ENCODE results near the gene ASS1.
"Not testable (repeated sequence)": the region's sequence is repeated elsewhere in the genome, so short reads cannot be mapped to it uniquely, and the experiment has no call there.

ASS1 gene

GRCh38 chr9:130444565-130445221 lies at the start of gene ASS1:
TSS of gene ASS1 (plus strand) at chr9:130444961. CDS start at chr9:130452229, 7,268 bp downstream.
- DNase-seq: no peak

GRCh38 chr9:130395810-130396435 lies 48.8 kb upstream of the ASS1 start:
- no peak for DNase-seq

- no peak for DNase-seq
Measured at GRCh38 chr9:130396581-130396980, 48.2 kb upstream of the ASS1 start.

- no peak for DNase-seq
Measured at GRCh38 chr9:130398487-130399240, 46.1 kb upstream of the ASS1 start.

- no peak for DNase-seq
Measured at GRCh38 chr9:130399768-130400167, 45.0 kb upstream of the ASS1 start.

- DNase-seq: no peak
Measured at GRCh38 chr9:130400870-130401269, 43.9 kb upstream of the ASS1 start.

GRCh38 chr9:130401742-130402141 lies 43.0 kb upstream of the ASS1 start:
- not testable (repeated sequence) for DNase-seq

GRCh38 chr9:130402243-130402642 lies 42.5 kb upstream of the ASS1 start:
- no peak for DNase-seq

GRCh38 chr9:130402645-130403440 lies 41.9 kb upstream of the ASS1 start:
- no peak for DNase-seq

GRCh38 chr9:130405657-130406257 lies 39.0 kb upstream of the ASS1 start:
- DNase-seq: no peak

- DNase-seq: no peak
Measured at GRCh38 chr9:130406278-130406895, 38.4 kb upstream of the ASS1 start.

- DNase-seq: no peak
Measured at GRCh38 chr9:130407916-130408663, 36.7 kb upstream of the ASS1 start.

GRCh38 chr9:130408669-130409068 lies 36.1 kb upstream of the ASS1 start:
- DNase-seq: no peak

- no peak for DNase-seq
Measured at GRCh38 chr9:130409246-130409645, 35.5 kb upstream of the ASS1 start.

- DNase-seq: no peak
Measured at GRCh38 chr9:130410443-130410842, 34.3 kb upstream of the ASS1 start.

GRCh38 chr9:130411566-130411915 lies 33.2 kb upstream of the ASS1 start:
- no peak for DNase-seq

- no peak for DNase-seq
Measured at GRCh38 chr9:130414081-130414731, 30.6 kb upstream of the ASS1 start.

- no peak for DNase-seq
Measured at GRCh38 chr9:130414910-130415746, 29.6 kb upstream of the ASS1 start.

GRCh38 chr9:130417602-130418001 lies 27.2 kb upstream of the ASS1 start:
- DNase-seq: no peak

GRCh38 chr9:130418776-130419175 lies 26.0 kb upstream of the ASS1 start:
- DNase-seq: no peak

Measured in KG1 (cell line).